GM12878 (cell line): ENCODE measurements around the gene SIGLECL1.

Experiments used
- CTCF ChIP-seq, 3 experiments: IDR thresholded peaks in 2 of 3; conservative IDR thresholded peaks in 1 of 3; 2 replicates each; pipeline ENCODE4 v1.5.1; 2011; ENCODE audit warnings: low read depth in 3 of 3, low read length in 3 of 3, mild to moderate bottlenecking in 3 of 3, control low read depth in 2 of 3, moderate library complexity in 2 of 3, inconsistent platforms in 1 of 3, mixed read lengths in 1 of 3; ENCODE audit not compliant: control insufficient read depth in 2 of 3, insufficient read depth in 1 of 3; ENCODE audit errors: extremely low read depth in 1 of 3
- EZH2 ChIP-seq: IDR thresholded peaks from 2 replicates; pipeline ENCODE4 v1.6.1; 2012; ENCODE audit warnings: low read depth, mild to moderate bottlenecking, control low read depth, inconsistent platforms, low read length, borderline replicate concordance; ENCODE audit not compliant: control insufficient read depth
- SMC3 ChIP-seq: IDR thresholded peaks from 2 replicates; pipeline ENCODE4 v1.6.1; 2011; ENCODE audit warnings: low read length, improper control_type of control experiment, borderline replicate concordance

- TF ChIP-seq SMC3 (no peak), CTCF (IDR thresholded peaks at IDR 0.05 in 2 of 3, conservative IDR thresholded peaks at IDR 0.05 in 1 of 3; ENCODE audit: control insufficient read depth in 2 of 3, extremely low read depth in 1 of 3, insufficient read depth in 1 of 3, low read depth in 3 of 3, low read length in 3 of 3) (no peak), EZH2 (no peak)
Observed at GRCh38 chr19:51201712-51202111, 49.2 kb upstream of the SIGLECL1 start.
